Stimulated activated CD8-positive, alpha-beta memory T cell treated with anti-CD3 and anti-CD28 coated beads, Interleukin-4, amount 100 ng/mL, for 48 hours (primary cell): ENCODE results near the gene PRR5.

ENCODE experiments used
- DNase-seq: peaks from one replicate; pipeline ENCODE4 v3.0.0-alpha.2; 2020

The PRR5 gene

DNA sequence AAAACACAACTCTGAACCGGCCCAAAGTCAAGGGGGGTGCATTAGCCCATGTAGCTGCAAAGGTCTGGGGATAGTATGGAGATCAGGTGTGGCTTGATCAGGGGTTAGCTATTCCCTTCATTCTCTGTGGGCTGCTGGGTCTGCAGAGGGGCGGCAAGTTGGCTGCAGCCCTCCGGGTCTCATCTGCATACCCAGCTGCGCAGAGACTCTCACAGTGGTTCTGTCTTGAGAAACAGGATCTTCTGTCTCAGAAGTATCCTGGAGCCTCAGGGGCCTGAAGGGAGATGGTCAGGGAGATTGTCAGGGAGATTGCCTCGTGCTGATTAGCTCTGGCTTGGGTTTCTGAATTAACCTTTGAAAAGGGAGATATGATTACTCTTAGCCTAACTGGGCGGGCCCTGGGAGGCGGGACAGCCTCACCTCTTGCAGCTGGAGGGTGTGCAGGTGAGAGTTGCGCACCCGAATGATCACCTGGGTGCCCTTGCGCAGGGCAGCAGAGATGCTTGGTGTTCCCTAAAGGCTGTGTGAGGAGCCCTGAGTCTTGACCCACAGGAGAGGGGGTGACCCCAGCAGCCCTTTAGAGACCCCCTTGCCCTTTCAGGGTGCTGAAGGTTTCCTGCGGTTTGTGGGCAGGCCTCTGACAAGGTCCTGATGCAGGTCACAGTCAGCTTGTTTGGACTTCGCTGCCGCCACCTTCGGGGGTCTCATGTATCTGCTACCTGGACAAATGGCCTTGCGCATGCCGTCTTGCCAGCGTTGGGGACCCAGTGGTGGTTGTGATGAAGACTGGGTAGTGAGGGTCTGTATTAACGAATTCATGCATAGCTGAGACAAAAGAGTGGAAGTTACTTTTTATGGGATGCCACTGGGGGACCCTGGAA lies 57.7 kb downstream of the PRR5 start:
- no peak for DNase-seq

DNA sequence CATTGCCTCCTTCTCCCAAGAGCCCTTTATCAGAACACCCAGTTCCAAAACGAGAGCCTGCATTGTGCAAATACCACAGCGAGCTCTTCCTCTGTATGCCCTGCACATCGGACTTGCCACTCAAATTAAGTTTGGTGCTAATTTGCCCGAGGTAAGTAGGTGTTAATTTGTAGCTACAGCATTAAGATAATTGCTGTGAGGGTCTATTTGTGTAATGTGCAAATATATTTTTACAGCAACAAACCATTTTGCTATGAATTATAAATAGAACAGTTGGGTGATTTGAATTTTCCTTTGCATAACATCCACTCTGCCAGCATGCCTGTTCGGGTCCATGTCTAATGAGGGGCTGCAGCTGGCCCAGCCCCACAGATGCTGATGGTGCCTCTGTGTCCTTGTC lies 58.5 kb downstream of the PRR5 start:
- DNase-seq: no peak

DNA sequence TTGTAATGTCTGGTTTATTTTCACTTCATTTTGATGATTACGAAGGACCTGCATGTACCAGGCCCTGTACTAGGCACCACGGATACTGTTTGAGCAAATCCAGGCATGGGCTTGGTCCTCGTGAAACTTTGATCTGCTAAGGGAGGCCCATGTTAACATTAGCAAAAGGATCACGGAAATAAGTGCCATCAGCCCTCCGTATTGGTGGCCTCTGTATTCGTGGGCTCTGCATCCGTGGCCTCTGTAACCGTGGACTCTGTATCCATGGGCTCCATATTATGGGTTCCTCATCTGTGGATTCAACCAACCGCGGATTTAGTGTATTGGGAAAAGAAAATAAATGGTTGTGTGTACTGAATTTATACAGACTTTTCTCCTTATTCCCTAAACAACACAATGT lies 59.0 kb downstream of the PRR5 start:
- no peak for DNase-seq

DNA sequence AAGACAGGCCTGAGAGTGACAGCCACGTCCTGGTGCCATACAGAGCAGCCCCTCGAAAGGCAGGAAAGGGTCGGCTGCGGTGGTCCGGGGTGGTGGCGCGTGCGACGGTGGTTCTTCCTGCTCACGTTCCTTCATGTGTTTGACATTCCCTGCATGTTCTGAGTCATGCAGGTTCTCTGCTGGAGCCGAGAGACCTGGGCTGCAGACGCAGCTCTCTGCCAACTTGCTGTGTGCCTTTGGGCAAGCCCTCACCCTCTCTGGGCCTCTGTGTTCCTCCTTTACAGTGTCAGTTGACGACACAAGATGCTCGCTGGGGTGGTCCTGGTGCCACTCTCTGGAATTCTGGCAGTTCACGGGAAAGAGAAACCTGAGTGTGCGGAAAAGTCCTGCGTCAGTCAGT lies 62.4 kb downstream of the PRR5 start:
- DNase-seq: no peak

DNA sequence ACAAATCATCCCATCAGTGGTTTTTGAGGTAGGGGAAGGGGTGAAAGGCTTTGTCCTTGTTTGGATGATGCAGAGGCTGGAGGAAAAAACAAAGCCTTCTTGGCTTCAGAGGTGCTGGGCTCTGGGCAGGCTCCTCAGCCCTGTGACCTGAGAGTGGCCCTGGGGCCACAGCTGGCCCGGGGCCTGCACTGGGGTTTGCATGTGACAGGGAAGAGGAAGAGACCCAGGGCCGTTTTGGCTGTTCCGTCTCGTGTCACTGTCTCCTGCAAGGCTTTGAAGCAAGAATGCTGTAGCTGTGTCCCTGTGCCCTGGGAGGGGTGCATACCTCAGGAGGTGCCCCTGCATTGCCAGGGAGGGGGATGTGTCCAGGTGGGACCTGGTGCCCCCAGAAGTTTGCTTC lies 63.0 kb downstream of the PRR5 start:
- no peak for DNase-seq

DNA sequence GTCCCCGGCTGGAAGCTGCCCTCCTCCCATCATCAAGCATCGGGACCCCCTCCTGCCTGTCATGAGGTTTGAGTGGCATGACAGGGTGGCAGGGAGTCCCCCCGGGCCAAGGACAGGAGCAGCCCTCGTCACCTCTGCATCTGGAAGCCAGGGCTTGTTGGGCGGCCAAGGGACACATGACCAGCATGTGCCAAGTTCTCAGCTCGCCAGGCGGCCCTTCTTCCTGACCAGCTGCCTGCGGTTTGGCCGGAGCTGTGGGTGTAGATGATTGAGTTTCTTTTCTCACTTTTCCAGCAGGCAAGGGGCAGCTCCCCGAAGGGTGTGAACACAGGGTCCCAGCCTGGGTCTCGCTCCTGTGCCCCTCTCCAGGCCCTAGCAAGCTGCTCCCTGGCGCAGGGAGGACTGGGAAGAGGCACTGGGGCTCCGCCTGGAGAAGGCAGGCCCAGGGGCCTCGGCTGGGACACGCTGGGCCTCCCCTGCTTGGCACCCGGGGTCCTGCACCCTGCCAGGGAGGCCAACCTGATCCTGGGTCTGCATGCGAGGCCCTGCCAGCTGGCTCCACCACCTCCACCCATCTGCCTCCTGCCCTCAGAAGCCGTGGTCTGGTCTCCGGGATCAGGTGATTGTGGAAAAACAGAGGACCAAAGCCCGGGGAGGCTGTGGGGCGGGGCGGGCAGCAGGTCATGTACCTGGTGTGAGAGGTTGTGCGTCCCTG lies 63.7 kb downstream of the PRR5 start:
- DNase-seq: no peak

DNA sequence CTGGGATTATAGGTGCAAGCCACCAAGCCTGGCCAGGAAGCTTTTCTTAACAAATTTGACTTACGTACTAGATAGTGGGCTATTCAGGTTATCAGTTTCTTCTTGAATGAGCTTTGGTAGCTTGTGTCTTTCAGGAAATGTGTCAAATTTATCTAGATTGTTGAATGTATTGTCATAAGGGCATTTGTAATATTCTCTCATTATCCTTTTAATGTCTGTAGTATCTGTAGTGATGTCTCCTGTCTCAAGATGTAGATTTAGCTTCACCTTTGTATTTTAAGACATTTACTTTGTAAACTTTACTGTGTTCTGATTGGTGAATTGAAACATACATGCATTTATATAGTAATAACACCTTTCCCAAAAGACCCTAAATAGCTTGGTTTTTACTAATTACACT lies 71.1 kb downstream of the PRR5 start:
- DNase-seq: no peak

DNA sequence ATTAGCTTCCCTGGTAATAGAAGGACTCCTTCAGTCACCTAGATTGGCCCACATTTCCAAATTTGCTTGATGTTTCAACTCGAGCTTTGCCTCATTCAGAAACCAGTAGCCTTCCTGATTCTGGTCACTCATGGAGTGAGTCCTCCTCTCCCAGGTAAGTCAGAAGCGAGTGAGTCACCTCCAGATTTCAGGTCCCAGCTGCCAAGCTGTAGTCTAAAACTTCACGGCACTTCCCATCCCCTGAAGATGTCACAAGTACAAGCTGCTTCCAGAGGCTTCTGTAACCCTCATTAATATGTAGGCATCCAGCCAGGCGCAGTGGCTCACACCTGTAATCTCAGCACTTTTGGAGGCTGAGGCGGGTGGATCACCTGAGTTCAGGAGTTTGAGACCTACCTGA lies 73.9 kb downstream of the PRR5 start:
- no peak for DNase-seq

DNA sequence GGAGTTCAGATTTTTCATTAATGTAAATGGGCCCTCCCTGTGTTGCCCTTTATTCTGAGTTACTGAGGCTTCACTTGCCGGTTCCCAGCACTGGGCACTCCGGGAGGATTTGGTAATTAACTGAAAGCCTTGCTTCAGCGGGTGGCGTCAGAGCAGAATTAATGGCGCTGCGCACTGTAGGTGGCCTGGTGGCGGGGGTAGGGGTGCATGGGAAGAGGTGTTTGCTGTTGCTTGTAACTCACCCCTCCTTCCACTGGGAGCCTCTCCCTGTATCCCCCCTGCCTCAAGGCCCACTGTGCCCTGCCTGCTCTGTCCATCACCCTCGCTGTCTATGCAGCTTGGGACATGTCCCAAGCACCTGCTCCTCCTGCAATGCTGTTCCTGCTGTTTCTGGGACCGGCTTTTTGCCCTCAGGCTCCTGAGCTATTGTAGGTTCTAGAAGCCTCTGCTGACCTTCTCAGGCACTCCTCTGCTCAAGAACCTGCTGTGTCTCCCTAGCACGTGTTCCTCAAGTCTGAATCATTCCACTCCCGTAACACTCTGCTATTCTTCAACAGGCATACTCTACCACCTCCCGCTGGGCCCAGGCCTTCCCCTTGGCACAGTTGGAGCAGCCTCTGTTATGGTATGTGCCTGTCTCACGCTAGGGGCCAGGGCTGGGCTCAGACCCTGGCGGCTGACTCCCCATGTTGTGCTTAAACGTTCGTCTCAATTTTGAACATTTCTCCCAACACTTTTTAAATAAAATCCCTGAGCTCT lies 74.8 kb downstream of the PRR5 start:
- DNase-seq: no peak

DNA sequence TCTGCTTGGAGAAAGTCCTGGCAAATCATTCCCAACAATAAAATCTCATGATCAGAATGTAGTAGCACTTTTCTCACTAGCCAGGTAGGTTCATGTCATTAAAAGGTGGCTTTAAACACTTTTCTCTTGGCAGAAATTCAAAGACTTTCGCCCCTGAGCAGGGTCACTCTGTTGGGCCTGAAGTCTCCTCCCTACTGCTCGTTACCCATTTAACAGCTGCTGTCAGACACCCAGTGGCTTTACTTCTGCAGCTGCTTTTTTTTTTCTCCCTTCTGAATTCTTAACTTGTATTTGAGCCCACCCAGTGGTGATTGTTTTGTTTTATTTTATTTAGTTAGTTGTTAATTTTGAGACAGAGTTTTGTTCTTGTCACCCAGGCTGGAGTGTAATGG lies 75.4 kb downstream of the PRR5 start:
- no peak for DNase-seq

DNA sequence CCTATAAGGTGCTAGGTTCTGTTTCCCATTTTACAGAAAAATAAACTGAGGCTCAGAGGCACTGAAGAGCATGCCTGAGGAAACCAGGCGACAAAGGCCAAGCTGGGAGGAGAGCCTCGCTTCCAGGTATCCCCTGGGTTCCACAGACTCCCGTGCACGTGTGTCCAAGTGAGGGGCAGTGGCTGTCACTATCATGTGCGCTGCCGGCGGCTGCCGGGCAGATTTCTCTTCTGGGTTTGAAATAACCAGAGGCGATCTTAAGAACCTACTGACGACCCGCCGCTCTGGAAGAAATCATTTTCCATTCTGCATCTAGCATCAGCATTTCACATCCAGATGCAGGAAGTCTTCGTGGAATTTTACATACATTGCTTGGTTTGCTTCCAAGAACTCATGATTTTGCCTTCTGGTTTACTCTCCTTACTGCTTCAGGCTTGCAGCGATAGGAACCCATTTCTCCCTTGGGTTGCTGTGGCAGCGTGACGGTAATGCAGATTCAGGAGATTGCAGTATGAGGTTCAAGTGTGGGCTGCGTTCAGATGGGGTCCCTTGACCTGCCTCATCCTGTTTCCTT lies 79.0 kb downstream of the PRR5 start:
- DNase-seq: no peak

DNA sequence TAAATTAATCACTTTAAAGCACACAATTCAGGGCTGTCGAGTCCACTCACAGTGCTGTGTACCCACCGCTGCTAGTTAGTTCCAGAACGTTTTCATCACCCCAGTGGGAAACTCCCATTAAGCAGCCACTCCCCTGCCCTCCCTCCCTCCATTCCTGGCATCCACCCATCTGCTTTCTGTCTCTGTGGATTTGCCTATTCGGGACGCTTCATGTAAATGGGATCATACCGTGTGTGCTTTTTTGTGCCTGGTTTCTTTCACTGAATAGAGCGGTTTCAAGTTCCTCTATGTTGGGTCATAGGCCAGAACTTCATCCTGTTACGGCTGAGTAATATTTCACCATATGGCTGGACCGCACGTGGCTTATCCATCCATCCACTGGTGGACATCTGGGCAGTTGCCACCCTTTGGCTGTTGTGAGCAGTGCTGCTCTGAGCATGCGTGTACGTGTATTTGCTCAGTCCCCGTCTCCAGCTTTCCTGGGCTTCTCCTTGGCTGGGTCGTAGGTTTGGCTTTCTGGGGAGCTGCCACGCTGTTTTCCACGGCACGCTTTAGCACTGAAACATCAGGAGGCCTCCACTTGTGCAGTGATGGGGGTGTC lies 80.5 kb downstream of the PRR5 start:
- no peak for DNase-seq

DNA sequence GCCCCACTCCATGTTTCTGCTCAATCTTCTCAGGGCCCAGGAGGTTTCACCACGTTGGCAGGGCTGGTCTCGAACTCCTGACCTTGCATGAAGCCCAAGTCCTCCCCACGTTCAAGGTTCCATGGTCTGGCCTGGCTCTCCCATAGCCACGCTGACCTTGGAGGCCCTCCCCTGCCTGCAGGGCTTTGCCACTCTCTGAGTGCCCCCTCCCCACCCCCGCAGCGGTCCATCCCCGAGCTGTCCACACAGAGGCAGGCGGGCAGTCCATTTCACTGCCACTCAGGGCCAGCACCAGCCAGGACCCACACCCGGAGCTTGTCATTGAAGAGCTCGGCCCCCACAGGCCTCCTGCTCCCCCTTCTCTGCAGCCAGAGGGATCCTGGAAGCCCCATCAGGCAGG lies 81.1 kb downstream of the PRR5 start:
- no peak for DNase-seq

DNA sequence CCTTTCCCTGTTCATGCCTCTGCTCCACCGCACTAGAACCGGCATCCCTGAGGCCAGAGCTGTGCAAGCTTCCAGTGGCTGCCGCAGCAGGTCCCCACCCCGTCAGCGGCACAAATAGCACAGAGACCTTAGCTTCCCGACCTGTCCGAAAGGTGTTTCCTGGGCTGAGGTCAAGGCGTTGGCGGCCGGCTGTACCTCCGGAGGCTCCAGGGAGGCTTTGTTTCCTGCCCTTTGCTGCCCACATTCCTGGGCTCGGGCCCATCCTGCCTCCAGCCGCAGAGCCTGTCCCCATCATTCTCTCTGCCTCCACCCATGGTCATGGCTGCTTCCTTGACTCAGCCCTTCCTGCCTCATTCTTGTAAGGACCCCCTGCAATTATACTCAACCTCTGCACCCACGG lies 81.6 kb downstream of the PRR5 start:
- no peak for DNase-seq

DNA sequence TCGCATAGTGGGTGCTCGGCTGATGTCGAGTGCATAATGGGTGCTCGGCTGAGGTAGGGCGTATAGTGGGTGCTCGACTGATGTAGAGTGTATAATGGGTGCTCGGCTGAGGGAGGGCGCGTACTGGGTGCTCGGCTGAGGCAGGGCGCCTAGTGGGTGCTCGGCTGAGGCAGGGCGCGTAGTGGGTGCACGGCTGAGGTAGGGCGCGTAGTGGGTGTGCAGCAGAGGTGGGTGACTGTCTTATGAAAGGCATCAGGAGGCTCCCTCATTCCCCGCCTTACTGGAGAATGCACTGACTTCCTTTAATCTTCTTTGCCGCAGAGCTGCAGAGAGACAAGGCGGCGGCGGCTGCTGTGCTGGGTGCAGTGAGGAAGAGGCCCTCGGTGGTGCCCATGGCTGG lies 84.1 kb downstream of the PRR5 start:
- DNase-seq: no peak

DNA sequence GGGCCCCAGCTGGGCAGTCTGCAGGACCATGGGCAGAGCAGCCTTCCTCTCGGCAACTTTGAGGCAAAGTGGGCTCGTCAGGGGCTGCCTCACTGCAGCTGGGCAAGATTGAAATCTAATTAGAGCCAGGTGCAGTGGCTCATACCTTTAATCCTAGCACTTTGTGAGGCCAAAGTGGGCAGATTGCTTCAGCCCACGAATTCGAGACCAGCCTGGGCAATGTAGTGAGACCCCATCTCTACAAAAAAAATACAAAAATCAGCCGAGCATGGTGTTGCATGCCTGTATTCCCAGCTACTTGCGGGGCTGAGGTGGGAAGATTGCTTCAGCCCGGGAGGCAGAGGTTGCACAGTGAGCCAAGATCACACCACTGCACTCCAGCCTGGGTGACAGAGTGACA lies 84.6 kb downstream of the PRR5 start:
- DNase-seq: no peak
